HL-60 (cell line): ENCODE data around the gene CTNNA2.

ENCODE experiments used
- DNase-seq, 2 experiments: peaks; one replicate each; pipeline ENCODE4 v3.0.0-alpha.2; 2010 to 2020; ENCODE audit warnings: low read depth in 1 of 2, low spot score in 1 of 2
- H3K27ac ChIP-seq: fragments of 250-450 bp; sonication (Bioruptor Pico); replicated peaks from 2 replicates; pipeline ENCODE4 v1.5.1; 2020; ENCODE audit warnings: mild to moderate bottlenecking, moderate library complexity
- H3K27me3 ChIP-seq: fragments of 250-450 bp; sonication (Bioruptor Pico); 2 replicates; pipeline ENCODE4 v1.5.1; 2021; ENCODE audit warnings: mild to moderate bottlenecking, moderate library complexity; ENCODE audit not compliant: insufficient read depth, poor library complexity, severe bottlenecking
- H3K4me3 ChIP-seq: replicated peaks from 2 replicates; pipeline ENCODE4 v1.5.1; 2011; ENCODE audit warnings: mild to moderate bottlenecking, control low read depth, low read length; ENCODE audit not compliant: insufficient read depth
- GABPA ChIP-seq: IDR thresholded peaks from 2 replicates; pipeline ENCODE4 v1.6.1; 2012; ENCODE audit warnings: low read depth
- POLR2AphosphoS5 ChIP-seq: IDR thresholded peaks from 2 replicates; pipeline ENCODE4 v1.6.1; 2012; ENCODE audit warnings: low read depth
- SPI1 ChIP-seq: IDR thresholded peaks from 2 replicates; pipeline ENCODE4 v1.6.1; 2012; ENCODE audit warnings: low read depth, mild to moderate bottlenecking, borderline replicate concordance
- TF ChIP-seq, protein P1 (sequence below): IDR thresholded peaks from one replicate; pipeline ENCODE4 v1.5.1; 2011; ENCODE audit warnings: low read length, control low read depth, inconsistent platforms; ENCODE audit not compliant: insufficient read depth
- TF ChIP-seq, protein P2 (sequence below): IDR thresholded peaks from 2 replicates; pipeline ENCODE4 v1.6.1; 2012; ENCODE audit warnings: low read depth; ENCODE audit not compliant: insufficient replicate concordance

Gene CTNNA2

GRCh38 chr2:79855264-79856006, 342.6 kb downstream of the CTNNA2 start:
- TF ChIP-seq, protein P1, sequence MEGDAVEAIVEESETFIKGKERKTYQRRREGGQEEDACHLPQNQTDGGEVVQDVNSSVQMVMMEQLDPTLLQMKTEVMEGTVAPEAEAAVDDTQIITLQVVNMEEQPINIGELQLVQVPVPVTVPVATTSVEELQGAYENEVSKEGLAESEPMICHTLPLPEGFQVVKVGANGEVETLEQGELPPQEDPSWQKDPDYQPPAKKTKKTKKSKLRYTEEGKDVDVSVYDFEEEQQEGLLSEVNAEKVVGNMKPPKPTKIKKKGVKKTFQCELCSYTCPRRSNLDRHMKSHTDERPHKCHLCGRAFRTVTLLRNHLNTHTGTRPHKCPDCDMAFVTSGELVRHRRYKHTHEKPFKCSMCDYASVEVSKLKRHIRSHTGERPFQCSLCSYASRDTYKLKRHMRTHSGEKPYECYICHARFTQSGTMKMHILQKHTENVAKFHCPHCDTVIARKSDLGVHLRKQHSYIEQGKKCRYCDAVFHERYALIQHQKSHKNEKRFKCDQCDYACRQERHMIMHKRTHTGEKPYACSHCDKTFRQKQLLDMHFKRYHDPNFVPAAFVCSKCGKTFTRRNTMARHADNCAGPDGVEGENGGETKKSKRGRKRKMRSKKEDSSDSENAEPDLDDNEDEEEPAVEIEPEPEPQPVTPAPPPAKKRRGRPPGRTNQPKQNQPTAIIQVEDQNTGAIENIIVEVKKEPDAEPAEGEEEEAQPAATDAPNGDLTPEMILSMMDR: no peak
- TF ChIP-seq GABPA: no peak
- no peak for TF ChIP-seq POLR2AphosphoS5
- TF ChIP-seq SPI1: no peak
- TF ChIP-seq, protein P2, sequence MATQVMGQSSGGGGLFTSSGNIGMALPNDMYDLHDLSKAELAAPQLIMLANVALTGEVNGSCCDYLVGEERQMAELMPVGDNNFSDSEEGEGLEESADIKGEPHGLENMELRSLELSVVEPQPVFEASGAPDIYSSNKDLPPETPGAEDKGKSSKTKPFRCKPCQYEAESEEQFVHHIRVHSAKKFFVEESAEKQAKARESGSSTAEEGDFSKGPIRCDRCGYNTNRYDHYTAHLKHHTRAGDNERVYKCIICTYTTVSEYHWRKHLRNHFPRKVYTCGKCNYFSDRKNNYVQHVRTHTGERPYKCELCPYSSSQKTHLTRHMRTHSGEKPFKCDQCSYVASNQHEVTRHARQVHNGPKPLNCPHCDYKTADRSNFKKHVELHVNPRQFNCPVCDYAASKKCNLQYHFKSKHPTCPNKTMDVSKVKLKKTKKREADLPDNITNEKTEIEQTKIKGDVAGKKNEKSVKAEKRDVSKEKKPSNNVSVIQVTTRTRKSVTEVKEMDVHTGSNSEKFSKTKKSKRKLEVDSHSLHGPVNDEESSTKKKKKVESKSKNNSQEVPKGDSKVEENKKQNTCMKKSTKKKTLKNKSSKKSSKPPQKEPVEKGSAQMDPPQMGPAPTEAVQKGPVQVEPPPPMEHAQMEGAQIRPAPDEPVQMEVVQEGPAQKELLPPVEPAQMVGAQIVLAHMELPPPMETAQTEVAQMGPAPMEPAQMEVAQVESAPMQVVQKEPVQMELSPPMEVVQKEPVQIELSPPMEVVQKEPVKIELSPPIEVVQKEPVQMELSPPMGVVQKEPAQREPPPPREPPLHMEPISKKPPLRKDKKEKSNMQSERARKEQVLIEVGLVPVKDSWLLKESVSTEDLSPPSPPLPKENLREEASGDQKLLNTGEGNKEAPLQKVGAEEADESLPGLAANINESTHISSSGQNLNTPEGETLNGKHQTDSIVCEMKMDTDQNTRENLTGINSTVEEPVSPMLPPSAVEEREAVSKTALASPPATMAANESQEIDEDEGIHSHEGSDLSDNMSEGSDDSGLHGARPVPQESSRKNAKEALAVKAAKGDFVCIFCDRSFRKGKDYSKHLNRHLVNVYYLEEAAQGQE: no peak
- no peaks in the 10 kb centered on the region for H3K27me3 ChIP-seq
- H3K4me3 ChIP-seq: no peak overlapping the region
- no peak overlapping the region; the same call in 1 of the 2 replicates for H3K27ac ChIP-seq
- no peak for DNase-seq

DNA sequence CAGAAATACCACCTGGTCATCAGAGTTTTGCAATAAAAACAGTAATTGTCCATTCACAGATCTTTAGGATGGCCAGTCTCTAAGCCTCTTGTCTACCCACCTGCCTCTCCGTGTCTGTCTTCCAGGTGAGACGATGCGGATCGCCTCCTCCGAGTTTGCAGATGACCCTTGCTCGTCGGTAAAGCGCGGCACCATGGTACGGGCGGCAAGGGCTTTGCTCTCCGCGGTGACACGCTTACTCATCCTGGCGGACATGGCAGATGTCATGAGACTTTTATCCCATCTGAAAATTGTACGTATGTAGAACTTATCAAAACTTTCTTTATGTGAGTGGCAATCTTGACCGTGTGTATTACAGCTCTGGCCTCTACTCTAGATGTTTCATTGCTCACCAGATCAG, 345.0 kb downstream of the CTNNA2 start:
- TF ChIP-seq, protein P1: no peak
- TF ChIP-seq GABPA: no peak
- no peak for TF ChIP-seq SPI1
- no peak for TF ChIP-seq POLR2AphosphoS5
- TF ChIP-seq, protein P2: no peak
- no peak for DNase-seq
- no peaks in the 10 kb centered on the region for H3K27me3 ChIP-seq
- H3K4me3 ChIP-seq: no peak overlapping the region
- H3K27ac ChIP-seq: no peak overlapping the region

GRCh38 chr2:79860228-79861058, 347.6 kb downstream of the CTNNA2 start:
- TF ChIP-seq POLR2AphosphoS5: no peak
- TF ChIP-seq, protein P1: peak; percentile 62
- Histone ChIP-seq H3K27me3 (no peaks in the 10 kb centered on the region), H3K4me3 (no peak overlapping the region), H3K27ac (no peak overlapping the region)
- DNase-seq: peak in 1 of 2 experiments; percentile 2
